ENCODE data around the gene BHLHE23.
A peak's percentile ranks its signal among the peaks of the same experiment; 100 is the strongest.

BHLHE23 gene

DNA sequence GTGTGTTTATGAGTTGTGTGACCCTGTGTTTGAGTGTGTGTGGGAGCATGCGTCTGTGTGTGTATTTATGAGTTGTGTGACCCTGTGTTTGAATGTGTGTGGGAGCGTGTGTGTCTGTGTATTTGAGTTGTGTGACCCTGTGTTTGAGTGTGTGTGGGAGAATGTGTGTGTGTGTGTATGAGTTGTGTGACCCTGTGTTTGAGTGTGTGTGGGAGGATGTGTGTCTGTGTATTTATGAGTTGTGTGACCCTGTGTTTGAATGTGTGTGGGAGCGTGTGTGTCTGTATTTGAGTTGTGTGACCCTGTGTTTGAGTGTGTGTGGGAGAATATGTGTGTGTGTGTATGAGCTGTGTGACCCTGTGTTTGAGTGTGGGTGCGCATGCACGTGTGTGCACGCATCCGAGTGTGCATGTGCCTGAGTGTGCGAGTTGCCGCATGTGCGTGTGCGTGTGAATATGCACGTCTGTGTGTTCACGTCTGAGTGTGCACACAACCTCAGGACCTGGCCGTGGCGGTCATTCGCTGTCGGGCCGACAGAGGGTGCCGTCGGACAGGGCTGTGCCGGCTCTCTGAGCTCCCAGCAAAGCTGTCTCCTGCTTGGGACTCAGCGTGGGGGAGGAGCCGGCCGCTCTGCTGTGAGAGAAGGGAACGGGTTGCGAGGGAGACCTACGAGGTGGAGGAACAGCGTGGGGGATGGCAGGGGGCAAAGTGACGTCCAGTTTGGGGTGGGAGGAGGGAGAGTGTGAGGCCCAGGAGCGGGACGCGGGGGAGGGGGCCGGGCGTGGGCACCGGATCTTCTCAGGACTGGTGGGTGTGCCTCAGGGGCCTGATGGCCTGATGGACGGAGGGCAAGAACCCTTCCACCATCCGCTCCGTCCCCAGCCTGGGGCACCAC lies 34.6 kb downstream of the BHLHE23 start:
- peak; percentile 73 for DNase-seq (ENCODE audit: low read depth)

DNA sequence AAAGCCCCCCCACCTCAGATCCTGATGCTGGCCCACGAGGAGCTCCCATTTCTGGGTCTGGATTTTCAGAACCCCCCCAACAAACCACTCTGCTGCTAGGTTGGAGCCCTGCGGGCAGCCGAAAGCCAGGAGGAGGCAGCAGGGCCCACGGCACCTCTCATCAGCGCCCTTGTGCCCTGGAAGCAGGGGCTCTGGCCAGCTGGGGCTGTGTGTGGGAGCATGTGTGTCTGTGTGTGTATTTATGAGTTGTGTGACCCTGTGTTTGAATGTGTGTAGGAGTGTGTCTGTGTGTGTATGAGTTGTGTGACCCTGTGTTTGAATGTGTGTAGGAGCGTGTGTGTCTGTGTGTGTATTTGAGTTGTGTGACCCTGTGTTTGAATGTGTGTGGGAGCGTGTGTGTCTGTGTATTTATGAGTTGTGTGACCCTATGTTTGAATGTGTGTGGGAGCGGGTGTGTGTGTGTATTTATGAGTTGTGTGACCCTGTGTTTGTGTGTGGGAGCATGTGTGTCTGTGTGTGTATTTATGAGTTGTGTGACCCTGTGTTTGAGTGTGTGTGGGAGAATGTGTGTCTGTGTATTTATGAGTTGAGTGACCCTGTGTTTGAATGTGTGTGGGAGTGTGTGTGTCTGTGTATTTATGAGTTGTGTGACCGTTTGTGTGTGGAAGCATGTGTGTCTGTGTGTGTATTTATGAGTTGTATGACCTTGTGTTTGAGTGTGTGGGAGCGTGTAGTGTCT lies 35.4 kb downstream of the BHLHE23 start:
- DNase-seq (ENCODE audit: low read depth) = no peak

DNA sequence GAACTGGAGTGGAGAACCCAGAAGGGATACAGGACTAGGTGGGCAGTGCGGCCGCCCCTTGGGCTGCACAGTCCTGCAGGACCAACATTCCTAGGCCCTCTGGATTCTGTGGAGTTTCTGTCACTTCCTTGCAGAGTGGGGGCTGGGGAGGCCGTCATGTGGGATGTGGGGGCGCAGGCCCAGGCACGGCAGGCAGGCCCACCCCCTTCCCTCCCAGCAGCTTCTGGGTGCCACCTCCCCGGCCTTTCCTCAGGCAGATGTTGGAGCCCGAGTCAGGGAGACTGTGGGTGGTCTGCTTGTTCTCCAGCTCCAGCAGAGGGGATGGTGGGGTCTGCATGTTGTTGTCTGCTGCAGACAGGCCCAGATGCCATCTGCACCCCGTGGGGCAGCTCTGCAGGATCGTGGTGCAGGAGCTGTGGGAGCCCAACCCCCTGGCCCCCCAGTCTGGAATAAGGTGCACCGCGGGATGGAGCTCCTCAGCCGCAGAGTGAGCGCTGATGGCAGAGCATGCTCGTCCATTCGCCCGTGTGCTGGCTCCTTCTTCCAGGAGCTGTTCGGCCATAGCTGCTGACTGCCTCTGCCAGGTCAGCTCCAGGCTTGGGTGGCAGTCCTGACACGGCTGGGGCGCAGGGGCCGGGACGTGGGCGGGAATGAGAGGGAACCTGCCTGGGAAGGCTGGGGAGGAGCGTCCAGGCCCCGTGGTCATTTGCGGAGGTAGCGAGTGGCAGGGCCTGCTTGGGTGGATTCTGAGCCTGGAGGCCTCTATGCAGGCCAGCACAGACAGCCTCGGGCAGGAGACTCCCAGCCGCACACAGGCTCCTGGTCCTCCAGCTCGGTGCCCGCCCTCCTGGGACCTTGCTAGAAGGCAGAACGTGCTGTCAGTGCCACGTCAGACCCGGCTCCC lies 36.2 kb downstream of the BHLHE23 start:
- no peak for DNase-seq (ENCODE audit: low read depth)

DNA sequence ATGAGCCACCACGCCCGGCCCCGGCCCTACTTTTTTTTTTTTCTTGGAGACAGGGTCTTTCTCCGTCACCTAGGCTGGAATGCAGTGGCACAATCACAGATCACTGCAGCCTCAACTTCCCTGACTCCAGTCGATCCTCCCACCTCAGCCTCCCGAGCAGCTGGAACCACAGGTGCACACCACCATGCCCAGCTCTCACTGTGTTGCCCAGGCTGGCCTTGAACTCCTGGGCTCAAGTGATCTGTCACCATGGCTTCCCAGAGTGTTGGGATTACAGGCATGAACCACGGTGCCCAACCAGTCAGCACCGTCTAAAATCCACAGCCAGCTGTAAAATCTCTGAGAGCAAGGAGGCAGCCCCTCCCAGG lies 36.8 kb downstream of the BHLHE23 start:
- no peak for DNase-seq (ENCODE audit: low read depth)

DNA sequence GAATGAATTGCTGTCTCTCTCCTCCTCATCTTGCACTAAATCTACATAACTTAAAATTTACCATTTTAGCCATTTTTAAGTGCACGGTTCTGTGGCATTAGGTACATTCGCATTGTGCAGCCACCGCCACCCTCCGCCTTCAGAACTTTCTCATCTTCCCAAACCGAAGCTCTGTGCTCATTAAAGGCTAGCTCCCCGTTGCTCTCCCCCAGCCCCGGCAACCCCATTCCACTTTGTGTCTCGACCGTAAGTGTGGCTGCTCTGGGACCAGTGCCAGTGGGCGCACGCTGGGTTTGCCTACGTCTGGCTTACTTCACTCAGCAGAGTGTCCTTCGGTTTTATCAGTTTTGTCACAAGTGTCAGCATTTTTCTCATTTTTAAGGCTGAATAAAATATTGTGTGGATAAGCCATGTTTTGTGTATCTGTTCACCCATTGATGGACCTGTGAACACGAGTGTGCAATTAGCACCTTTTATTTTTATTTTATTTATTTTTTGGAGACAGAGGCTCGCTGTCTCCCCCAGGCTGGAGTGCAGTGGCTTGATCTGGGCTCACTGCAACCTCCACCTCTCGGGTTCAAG lies 37.5 kb downstream of the BHLHE23 start:
- DNase-seq (ENCODE audit: low read depth) = no peak

DNA sequence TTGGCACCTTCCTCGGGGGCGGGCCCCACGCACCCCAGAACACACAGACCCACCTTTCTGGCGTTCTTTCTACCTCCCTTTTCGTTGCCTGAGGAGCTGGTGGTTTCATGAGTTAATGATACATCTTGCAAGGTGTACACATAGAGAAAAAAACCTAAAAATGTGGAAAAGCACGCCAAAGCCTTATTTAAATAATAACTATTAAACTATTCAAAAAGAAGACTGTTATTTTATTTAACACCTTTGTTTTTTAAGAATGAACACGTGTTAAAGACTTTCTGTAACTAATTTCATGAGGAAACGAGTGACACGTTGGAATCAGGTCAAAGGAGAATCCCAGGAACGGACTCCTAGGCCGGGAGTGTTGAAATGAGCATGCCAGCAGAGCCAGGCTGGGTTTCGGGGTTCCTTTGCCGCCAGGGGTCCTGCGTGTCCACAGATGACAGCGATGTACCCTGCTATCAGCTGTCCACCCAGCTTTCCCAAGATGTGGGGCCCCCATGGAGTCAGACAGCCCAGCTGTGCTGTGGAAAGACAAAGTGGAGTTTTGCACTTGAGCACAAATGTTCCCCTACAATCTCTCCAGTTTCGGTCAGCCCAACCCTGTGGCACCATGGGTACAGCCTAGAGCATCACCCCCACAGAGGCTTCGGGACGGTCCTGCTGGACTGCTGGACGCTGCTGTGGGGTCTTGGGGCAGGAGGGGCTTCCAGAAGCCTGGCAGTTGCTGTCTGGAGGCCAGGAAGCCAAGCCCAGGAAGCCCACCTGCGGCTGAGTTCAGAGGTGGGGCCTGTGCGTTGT lies 38.2 kb downstream of the BHLHE23 start:
- no peak for DNase-seq (ENCODE audit: low read depth)

DNA sequence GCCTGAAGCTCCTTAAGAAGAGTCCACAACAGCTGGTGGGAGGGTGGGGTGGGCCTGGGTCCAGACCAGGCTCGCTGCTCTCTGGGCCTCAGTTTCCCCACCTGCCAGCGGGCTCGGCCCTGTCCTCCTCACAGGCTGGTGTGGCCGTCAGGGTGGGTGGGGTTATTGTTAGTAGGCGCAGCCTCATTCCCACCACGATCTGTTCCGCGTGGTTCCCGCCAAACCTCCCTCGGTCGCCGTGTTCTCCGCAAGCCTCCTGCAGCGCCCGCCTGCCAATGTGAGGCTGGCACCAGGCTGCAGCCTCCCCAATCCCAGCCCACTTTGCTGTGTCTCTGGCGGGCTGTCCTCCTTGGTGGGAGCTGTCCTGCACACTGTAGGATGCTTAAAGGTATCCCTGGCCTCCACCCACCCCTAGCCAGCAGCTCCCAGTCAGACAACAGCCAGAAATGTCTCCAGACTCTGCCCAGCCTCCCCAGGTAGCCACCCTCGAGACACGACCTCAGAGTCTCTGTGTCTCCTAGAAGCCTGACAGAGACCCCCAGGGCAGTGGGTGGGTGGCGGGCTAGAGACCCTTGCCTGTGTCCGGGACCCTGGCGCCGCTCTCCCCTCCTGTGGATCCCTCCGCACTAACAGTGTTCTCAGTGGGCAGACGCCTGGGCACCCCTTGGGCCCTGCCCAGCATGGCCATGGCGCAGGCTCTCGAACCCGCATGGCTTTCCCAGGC lies 39.0 kb downstream of the BHLHE23 start:
- no peak for DNase-seq (ENCODE audit: low read depth)

DNA sequence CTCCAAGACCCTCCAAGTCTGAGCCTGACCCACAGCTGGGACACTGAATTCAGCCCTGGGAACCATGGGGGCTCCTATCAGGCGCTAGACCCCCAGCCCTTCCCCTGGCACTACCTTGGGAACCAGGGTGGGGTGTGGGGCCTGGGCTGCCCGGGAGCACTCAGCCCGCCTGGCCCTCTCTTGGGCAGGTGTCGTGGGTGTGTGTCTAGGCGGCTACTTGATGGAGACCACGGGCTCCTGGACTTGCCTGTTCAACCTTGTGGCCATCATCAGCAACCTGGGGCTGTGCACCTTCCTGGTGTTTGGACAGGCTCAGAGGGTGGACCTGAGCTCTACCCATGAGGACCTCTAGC lies 39.6 kb downstream of the BHLHE23 start:
- no peak for DNase-seq (ENCODE audit: low read depth)

DNA sequence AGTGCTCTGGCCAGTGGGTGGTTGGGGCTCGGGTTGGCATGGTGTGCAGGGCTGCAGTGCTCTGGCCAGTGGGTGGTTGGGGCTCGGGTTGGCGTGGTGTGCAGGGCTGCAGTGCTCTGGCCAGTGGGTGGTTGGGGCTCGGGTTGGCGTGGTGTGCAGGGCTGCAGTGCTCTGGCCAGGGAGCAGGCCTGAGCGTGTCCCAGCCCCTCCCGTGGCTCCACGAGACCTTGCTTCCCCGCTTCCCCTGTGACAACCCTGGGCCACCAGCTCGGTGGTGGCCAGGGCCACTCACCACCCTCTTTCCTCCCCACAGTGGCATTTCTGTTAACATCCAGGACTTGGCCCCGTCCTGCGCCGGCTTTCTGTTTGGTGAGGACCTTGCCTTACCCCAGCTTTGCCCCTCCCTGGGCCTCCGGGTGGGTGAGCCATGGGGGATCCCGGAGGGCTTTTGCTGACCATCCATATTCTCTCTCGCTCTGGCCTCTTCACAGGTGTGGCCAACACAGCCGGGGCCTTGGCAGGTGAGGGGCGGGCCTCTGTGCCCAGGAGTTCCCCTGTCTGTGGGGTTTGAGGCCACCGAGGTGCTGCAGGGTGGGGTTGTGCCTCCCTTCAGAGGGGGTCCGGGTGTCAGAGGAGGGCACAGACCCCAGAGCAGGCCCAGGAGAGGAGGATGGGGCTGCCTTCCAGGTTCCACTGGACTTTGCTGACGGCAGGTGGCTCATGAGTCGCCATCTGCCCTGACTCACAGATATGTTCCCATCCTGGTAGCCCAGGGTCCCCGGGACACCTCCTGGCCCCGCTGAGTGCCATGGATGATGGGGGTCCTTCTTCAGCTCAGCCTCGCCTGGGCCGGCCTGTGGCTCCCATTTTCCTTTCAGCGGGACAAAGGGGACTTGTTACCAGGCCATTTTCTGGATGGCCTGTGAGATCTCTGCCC lies 40.3 kb downstream of the BHLHE23 start:
- DNase-seq (ENCODE audit: low read depth) = no peak

DNA sequence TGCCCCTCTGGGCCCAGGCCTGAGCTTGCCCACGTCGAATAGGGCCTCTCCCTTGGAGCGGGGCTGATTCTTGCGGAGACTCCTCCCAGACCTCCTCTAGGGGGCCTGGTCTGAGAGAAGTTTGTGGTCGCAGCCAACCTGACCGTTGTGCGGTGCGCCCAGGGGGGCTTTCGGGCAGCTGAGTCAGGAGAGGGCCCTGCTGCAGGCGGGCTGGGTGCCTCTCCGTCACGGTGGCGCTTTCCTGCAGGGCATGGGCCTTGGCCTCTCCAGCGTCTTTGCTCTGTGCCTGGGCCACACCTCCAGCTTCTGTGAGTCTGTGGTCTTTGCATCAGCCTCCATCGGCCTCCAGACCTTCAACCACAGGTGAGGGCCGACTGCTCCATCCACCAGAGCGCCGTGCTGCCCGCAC lies 41.4 kb downstream of the BHLHE23 start:
- DNase-seq (ENCODE audit: low read depth) = no peak

DNA sequence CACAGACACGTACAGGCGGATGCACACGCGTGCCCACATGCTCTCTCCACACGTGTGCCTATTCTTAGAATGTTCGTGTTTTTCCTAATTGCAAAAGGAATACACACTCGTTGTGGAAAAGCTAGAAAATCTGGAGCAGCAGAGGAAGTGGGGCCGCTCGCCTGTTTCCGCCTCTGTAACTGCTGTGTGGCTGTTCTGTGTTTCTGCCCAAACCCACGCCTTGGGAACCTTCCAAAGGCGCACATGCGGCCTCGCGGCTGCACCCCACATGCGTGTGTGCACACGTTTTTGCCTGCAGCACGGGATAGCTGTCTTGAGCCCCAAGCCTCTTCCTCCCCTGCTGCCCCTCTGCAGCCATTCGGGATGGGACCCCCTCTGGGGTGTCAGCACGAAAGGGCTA lies 42.1 kb downstream of the BHLHE23 start:
- no peak for DNase-seq (ENCODE audit: low read depth)

DNA sequence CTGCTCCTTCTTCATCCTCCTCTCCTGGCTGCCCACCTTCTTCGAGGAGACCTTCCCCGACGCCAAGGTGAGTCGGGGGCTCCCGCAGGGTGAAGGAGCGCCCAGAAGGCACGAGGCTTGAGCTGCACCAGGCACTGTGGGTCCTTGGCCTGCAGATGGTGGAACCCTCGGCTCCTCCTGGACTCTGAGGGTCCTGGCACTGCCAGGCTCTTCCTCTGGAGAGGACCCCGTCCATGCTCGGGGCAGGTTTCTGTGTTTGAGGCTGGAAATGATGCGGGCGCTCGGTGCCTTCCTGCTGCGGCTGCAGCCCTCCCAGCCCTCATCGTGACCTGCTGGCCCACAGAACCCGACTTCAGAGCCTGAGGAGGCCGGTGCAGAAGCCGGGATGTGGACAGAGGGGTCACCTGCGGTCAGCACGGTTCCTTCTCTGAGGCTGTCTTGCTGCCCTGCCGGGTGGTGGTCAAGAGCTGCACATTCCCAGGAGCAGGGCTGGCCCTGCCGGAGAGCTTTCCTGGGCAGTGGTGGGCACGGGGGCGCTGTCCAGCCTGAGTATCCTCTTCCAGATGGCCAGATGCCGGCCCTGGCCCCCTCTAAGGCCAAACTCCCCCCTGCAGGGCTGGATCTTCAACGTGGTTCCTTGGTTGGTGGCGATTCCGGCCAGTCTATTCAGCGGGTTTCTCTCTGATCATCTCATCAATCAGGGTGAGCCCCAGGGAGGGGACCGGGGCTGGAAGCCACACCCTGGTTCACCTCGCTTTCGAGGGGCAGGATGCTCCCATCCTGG lies 43.0 kb downstream of the BHLHE23 start:
- no peak for DNase-seq (ENCODE audit: low read depth)

DNA sequence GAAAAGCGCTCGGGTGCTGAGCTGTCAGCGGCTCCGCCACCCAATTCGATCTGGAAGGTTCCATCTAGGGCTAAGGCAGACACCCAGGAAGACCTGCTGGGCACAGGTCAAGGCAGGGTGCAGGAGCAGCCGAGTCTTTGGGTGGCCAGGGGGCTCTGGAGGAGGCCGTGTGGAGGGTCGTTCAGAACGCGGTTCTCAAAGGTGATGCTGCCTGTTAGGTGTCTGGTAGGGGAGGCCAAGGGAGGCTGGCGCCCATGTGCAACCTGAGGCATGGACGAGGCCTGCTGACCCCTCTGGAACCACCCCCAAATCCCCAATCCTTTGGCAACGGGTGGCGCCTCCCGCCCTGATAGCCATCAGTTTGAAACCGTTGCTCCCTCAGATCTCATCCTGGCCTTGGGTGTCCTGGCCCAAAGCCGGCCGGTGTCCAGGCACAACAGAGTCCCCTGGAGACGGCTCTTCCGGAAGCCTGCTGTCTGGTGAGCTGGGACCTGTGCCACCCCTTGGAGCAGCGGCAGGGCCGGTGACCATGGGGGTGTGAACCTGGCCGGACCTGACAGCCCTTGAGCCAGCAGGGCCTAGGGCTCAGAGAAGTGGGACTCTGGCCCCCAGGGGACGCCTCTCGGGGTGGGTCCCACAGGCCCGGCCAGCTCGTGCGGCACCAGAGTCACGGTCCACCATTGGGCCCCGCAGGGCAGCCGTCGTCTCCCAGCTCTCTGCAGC lies 43.7 kb downstream of the BHLHE23 start:
- DNase-seq (ENCODE audit: low read depth) = no peak

DNA sequence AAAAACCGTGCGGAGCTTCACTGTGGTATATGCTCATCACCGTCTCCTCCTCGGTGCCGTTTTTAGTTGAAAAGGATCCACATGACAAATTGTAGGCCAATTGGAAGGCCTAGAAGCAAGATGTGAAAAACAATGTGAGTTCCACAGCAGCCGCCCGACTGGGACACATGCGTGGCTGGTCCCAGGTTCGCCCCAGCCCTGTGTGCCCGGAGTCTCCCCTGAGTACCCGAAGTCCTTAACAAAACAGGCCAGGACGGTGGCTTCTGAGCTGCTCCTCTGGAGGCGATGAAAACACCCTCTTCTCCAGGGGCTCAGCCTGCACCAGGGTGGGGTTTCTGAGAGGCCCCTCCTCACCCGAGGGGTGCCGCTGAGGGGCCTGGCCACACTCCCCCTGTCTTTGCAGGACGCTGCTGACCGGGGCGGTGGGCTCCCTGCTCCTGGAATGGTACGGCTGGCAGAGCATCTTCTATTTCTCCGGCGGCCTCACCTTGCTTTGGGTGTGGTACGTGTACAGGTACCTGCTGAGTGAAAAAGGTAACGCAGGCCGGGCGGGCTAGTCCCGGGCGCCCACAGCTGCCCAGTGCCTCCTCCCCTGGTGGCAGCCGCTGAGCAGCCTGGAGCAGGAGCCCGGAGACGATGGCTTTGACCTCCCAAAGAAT lies 44.4 kb downstream of the BHLHE23 start:
- DNase-seq (ENCODE audit: low read depth) = no peak

DNA sequence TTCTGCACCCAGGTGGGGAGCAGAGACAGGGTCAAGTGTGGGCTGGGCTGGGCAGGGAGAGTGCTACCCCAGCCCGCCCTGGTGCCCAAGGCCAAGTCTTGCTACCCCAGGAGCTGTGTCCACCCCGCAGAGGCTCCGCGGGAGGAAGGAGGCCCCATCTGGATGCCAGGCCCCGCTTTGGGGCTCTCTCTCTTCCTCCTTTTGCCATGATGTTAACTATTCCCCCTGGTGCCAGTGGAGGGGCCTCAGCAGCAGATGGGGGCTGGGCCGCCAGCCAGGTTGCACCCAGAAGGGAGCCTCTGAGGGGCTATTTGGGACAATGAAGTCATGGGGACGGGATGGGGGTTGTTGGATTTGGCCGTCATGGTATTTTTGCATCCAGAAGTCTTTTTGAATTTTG lies 45.0 kb downstream of the BHLHE23 start:
- DNase-seq (ENCODE audit: low read depth) = no peak

DNA sequence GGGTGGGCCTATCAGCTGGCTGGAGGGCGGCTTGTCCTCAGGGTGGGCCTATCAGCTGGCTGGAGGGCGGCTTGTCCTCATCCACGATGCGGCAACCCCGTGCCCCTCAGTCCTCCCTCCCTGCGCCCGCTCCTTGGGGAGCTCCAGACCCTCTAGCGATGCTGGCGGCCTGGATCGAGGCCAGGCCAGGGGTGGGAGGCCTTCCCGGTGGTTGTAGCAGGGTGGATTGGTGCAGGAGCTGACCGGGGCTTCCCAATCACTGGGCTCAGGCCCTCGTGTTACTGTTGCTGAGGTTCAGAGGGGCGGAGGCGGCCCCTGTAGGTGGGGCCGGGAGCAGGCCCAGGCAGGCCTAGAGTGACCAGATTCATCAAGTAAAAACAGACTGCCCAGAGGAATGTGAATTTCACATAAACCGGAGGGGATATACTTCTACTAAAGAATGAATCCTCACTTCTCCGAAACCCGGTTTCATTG lies 45.4 kb downstream of the BHLHE23 start:
- no peak for DNase-seq (ENCODE audit: low read depth)
